ENCODE measurements around the gene UPF2.
"Not testable (repeated sequence)": the region's sequence is repeated elsewhere in the genome, so short reads cannot be mapped to it uniquely, and the experiment has no call there.

GRCh38 chr10:12071441-12071840 is 28.8 kb upstream of the UPF2 start:
- TF ChIP-seq CTCF, POLR2A (IDR thresholded peaks at IDR 0.05): not testable (repeated sequence)
